ENCODE measurements around the gene CPNE5. TPM values are rescaled to one million over a fixed set of nuclear protein-coding genes. Genes with fewer than 3 reads are reported as not detected.
A peak's percentile ranks its signal among the peaks of the same experiment; 100 is the strongest.

The CPNE5 gene
- total RNA-seq, 6 experiments from 2014 or later: 0.12 to 0.84 (median 0.23) TPM

DNA sequence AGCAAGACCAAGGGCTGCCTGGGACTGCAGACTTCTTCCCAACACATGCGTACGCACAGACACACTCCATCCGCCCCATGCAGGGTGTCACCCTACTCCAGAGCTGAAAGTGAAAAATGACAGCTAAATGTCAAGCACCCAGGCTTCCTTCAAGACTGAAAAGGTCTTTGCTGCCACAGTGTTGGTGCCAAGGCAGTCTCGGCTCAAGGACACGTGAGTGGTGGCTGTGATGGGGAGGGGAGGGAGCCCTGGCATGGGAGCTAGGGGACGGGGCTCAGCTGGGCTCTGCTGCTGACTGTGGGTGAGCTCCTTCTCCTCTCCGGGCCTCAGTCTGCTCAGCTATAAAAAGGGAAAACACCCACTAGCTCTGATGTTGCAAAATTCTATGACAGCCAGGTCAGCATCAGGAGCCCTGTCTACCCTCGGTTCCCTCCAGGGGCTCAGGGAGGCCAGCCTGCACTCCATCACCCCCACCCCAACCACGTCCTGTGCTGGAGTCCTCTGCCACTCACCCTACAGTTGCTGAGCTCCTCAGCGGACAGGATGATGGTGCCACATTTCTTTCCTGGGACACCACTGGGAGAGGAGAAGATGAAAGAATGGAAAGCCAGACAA lies 47.6 kb downstream of the CPNE5 start:
- TF ChIP-seq POLR2A (IDR thresholded peaks at IDR 0.05): no peak
- TF ChIP-seq, protein P1, sequence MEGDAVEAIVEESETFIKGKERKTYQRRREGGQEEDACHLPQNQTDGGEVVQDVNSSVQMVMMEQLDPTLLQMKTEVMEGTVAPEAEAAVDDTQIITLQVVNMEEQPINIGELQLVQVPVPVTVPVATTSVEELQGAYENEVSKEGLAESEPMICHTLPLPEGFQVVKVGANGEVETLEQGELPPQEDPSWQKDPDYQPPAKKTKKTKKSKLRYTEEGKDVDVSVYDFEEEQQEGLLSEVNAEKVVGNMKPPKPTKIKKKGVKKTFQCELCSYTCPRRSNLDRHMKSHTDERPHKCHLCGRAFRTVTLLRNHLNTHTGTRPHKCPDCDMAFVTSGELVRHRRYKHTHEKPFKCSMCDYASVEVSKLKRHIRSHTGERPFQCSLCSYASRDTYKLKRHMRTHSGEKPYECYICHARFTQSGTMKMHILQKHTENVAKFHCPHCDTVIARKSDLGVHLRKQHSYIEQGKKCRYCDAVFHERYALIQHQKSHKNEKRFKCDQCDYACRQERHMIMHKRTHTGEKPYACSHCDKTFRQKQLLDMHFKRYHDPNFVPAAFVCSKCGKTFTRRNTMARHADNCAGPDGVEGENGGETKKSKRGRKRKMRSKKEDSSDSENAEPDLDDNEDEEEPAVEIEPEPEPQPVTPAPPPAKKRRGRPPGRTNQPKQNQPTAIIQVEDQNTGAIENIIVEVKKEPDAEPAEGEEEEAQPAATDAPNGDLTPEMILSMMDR (IDR thresholded peaks at IDR 0.05): no peak
- H3K4me1 ChIP-seq: no peaks in the 10 kb centered on the region
- ATAC-seq (no peak), DNase-seq (no peak)
- H3K9me3 ChIP-seq: no peaks in the 10 kb centered on the region
- no peaks in the 10 kb centered on the region for H3K36me3 ChIP-seq
- WGBS (ENCODE audit: insufficient coverage, low coverage, low lambda C conversion rate, missing lambda C conversion rate): 70% methylated on average over 4 of the region's 10 CpGs
- no peak overlapping the region for H3K4me3 ChIP-seq
- no peak overlapping the region for H3K27ac ChIP-seq
- H3K27me3 ChIP-seq: no peaks in the 10 kb centered on the region
- intact Hi-C loops (cut with DNase I): no loop called here

DNA sequence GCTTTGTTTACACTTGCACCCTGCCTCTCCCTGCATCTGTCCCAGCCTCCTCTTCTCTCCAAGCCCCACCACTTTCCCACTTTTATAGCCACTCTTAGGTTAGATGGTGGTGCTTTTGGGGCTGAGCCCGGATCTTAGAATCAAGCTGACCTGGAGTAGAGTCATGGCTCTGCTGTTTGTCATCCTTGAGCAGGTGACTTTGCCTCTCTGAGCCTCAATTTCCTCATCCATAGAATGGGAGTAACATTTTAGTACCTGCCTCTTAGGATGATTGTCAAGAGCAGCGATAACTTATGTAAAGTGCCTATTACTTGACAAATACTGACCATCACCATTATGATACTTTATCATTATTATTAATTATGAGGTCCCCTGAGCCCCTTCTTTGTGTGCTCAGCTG lies 48.2 kb downstream of the CPNE5 start:
- no peaks in the 10 kb centered on the region for H3K4me1 ChIP-seq
- TF ChIP-seq, protein P1 (IDR thresholded peaks at IDR 0.05): no peak
- TF ChIP-seq POLR2A (IDR thresholded peaks at IDR 0.05): no peak
- H3K9me3 ChIP-seq: no peaks in the 10 kb centered on the region
- intact Hi-C loops (cut with DNase I): no loop called here
- ATAC-seq: no peak
- DNase-seq: no peak
- H3K36me3 ChIP-seq: no peaks in the 10 kb centered on the region
- H3K27me3 ChIP-seq: no peaks in the 10 kb centered on the region
- H3K27ac ChIP-seq: no peak overlapping the region
- no peak overlapping the region for H3K4me3 ChIP-seq
- WGBS (ENCODE audit: insufficient coverage, low coverage, low lambda C conversion rate, missing lambda C conversion rate): 72% methylated on average over 2 of the region's 2 CpGs

DNA sequence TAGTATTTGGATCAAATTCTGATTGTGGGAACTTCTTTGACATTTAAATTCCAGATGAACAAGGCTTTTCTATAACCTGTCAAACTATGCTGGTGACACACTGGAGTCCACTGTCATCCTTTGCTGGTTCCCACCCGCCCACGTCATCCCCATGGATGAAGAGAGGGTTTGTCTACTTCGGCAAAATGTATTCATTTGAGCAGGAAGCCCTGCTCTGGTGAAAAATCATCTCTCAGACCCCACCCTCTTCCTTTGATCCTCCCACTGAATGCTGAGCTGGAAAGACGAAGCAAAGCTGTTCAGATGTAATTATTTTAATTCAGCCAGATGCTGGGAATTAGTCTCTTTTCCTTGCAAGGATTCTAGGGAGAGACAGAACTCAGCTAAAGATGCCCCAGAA lies 50.5 kb downstream of the CPNE5 start:
- no peaks in the 10 kb centered on the region for H3K27me3 ChIP-seq
- H3K27ac ChIP-seq: no peak overlapping the region
- no peaks in the 10 kb centered on the region for H3K9me3 ChIP-seq
- intact Hi-C loops (cut with DNase I): no loop called here
- no peaks in the 10 kb centered on the region for H3K36me3 ChIP-seq
- no peak overlapping the region for H3K4me3 ChIP-seq
- peak in 1 of 4 donors; percentile 23 for ATAC-seq
- H3K4me1 ChIP-seq: no peaks in the 10 kb centered on the region
- WGBS (ENCODE audit: insufficient coverage, low coverage, low lambda C conversion rate, missing lambda C conversion rate): 32% methylated on average over 4 of the region's 4 CpGs
- TF ChIP-seq, protein P1 (IDR thresholded peaks at IDR 0.05): no peak
- no peak for TF ChIP-seq POLR2A (IDR thresholded peaks at IDR 0.05)
- no peak for DNase-seq

DNA sequence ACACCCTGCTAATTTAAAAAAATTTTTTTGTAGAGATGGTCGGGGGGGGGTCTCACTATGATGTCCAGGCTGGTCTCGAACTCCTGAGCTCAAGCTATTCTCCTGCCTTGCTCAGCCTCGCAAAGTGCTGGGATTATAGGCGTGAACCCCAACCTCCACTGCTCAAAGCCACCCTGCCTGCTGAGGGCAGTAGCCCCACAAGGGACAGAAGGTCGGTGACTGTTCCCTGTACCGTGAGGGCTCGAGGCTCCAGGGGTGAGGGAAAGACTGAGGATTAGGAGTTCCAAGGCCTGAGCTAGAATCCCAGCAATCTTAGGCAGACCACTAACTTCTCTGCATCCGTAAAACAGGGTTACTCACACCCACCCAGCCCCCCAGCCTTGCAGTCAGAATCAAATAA lies 51.1 kb downstream of the CPNE5 start:
- Histone ChIP-seq H3K4me3 (no peak overlapping the region), H3K9me3 (no peaks in the 10 kb centered on the region), H3K27ac (no peak overlapping the region), H3K27me3 (no peaks in the 10 kb centered on the region), H3K4me1 (no peaks in the 10 kb centered on the region), H3K36me3 (no peaks in the 10 kb centered on the region)
- TF ChIP-seq POLR2A (IDR thresholded peaks at IDR 0.05): no peak
- TF ChIP-seq, protein P1 (IDR thresholded peaks at IDR 0.05): no peak
- intact Hi-C loops (cut with DNase I): no loop called here
- no peak for DNase-seq
- WGBS (ENCODE audit: insufficient coverage, low coverage, low lambda C conversion rate, missing lambda C conversion rate): 80% methylated on average over 2 of the region's 8 CpGs
- no peak for ATAC-seq

DNA sequence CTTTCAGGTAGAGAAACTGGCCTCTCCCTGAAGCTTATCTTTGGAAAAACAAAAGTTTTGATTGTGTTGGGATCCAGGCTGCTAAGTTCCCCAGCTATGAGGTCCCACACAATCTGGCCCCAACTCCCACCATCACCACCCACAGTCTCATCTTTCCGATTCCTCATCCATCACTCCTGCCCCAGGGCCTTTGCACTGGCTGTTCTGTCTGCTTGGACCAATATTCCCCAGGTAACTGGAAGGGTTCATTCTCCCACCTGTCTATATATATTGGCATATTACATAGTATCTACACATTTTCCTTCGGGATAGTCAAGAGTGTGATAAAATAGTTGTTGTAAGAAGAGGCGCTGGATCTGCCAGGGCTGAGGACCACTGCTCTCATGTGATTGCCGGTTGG lies 52.0 kb downstream of the CPNE5 start:
- no peak overlapping the region for H3K4me3 ChIP-seq
- no peaks in the 10 kb centered on the region for H3K4me1 ChIP-seq
- intact Hi-C loops (cut with DNase I): no loop called here
- H3K27ac ChIP-seq: no peak overlapping the region
- no peak for TF ChIP-seq POLR2A (IDR thresholded peaks at IDR 0.05)
- TF ChIP-seq, protein P1 (IDR thresholded peaks at IDR 0.05): no peak
- no peaks in the 10 kb centered on the region for H3K36me3 ChIP-seq
- DNase-seq (no peak), ATAC-seq (no peak)
- 87% methylated on average over 3 of the region's 4 CpGs for WGBS (ENCODE audit: insufficient coverage, low coverage, low lambda C conversion rate, missing lambda C conversion rate)
- H3K9me3 ChIP-seq: no peaks in the 10 kb centered on the region
- no peaks in the 10 kb centered on the region for H3K27me3 ChIP-seq
